IPS-11a (cell line): Measurements from ENCODE around the gene DENND1A.

Experiments used
- H3K4me3 ChIP-seq: one replicate; pipeline ENCODE4 v1.5.1; 2013; ENCODE audit warnings: low read depth, low read length, control low read depth

The DENND1A gene

DNA sequence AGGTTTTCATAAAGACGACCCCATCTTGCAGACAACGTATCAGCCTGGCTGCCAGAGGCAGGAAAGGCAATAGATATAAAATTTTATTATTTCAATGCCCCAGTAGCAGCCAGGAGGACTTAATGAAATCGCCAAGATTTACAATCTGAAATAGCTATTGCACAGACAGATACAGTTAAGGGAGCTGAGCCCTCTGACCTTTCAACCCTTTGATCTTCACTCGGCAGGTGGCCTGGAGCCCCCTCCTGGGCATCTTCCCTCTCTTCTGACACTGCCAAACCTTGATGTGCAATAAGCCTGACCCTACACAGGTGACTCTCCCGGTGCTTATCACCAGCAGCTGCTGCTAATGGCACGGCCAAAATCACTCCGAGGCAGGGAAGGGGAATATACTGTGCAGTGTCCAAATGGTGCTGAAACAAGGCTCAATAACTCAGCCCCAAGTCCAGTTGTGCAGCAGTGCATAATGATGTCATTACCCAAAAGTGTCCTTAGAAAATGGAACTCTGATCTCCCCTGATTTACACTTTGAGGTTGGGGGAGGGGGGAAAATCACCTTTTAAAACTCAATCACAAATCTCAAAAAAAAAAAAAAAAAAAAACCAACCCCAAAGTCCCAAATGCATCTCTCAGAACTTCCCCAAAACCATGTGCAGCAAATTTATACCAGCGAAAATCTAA lies 331.9 kb downstream of the DENND1A start:
- no peak overlapping the region for H3K4me3 ChIP-seq

DNA sequence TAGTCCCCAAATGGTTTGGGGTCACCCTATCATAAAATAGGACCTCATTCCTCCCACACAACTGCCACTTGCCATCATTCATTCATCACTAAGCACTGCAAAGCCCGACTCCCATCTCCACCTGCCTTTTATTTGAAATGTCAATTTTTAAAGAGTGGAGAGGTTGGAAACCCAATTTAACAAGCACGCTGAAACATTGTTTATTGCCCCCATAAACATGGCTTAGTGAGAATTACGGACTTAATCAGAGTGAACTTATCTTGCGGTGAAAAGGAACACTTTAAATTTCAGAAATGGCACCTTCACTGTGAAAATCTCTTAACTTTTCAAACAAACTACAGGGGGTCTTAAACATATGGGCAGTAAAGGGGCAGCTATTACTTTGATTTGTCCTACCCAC lies 332.9 kb downstream of the DENND1A start:
- H3K4me3 ChIP-seq = no peak overlapping the region

DNA sequence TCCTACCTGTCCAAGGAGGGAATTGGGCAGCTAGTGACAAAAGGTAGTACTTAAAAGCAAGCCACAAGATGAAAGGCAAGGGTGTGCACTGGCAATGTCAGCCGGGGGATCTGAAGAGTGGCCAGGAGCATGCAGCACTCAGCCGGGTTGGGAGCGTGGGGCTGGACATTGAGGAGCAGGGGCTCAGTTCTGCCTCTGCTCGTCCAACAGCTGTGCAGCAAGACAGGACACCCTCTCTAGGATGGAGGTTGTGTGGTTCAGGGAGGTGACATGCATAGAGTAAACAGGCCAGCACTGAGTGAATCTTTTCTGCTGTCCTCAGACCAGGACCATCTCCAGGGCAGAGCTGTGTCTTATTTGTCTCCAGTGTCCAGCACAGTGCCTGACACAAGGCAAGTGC lies 338.6 kb downstream of the DENND1A start:
- no peak overlapping the region for H3K4me3 ChIP-seq

DNA sequence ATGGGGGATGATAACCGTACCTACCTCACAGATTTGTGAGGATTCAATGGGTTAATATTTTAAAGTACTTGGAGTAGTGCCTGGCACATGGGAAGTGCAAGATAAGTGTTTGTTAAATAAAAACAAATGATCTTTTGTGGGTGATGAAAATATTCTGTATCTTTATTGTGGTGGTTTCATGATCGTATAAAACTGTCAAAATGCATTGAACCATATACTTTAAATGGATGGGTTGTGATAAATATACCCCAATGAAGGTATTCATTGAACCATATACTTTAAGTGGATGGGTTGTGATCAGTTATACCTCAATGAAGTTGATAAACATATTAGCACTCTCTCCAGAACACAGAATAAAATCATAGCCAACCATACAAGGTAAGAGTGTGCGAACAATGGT lies 339.4 kb downstream of the DENND1A start:
- no peak overlapping the region for H3K4me3 ChIP-seq

DNA sequence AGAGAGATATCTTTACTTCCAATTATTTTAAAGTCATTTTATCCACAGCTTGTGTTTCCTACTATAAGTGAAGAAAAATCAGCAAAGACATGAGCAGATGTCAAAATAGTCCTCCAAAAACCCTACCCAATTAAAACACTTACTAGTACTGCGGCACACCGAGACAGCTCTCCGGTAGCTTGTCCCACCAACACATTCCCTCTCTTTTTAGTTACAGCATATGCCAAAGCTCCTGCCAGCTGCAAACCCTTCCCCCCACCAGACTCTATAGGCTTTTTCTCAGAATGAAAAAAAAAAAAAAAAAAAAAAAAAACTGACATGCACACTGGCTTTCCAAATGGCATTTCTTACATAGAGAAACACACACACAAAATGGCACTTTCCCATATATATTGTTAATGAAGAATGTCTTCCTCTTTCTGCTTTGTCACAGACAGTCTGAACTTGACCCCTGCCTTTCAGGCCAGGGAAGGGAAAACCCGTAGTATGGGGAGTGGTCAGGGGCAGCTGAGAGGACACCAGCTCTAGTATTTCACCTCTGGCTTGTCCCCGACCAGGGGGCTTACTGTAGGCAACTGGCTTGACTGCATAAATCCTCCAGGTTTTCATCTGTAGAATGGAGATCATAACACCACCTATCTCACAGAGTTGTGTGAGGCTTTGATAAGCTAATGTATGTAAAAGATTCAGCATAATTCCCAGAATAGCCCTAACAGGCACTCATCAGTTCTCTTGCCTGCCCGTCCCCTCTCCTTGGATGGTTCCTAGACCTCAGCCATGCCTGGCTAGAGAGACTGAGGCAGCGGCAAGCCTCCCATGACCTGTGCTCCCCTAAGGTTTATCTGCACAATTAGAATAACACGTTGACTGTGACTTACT lies 340.3 kb downstream of the DENND1A start:
- H3K4me3 ChIP-seq = no peak overlapping the region

DNA sequence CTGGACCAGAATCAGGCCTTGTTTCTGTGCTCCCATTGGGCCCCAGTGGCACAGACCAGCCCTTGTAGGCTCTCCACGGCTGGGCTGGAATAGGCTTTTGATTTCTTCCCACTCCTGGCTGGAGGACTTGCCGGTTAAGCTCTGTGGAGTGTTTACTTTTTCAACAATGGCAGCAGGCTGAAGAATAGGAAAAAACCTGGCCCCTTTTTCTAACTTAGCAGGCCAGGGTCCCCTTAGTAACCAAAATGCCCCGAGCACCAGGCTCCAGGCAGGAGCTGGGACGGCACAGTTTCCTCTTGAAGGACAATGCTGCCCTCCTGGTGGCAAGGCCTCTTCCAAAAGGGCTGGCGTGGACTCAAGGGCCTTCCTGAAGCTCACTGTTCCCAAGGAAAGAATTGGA lies 343.7 kb downstream of the DENND1A start:
- no peak overlapping the region for H3K4me3 ChIP-seq

DNA sequence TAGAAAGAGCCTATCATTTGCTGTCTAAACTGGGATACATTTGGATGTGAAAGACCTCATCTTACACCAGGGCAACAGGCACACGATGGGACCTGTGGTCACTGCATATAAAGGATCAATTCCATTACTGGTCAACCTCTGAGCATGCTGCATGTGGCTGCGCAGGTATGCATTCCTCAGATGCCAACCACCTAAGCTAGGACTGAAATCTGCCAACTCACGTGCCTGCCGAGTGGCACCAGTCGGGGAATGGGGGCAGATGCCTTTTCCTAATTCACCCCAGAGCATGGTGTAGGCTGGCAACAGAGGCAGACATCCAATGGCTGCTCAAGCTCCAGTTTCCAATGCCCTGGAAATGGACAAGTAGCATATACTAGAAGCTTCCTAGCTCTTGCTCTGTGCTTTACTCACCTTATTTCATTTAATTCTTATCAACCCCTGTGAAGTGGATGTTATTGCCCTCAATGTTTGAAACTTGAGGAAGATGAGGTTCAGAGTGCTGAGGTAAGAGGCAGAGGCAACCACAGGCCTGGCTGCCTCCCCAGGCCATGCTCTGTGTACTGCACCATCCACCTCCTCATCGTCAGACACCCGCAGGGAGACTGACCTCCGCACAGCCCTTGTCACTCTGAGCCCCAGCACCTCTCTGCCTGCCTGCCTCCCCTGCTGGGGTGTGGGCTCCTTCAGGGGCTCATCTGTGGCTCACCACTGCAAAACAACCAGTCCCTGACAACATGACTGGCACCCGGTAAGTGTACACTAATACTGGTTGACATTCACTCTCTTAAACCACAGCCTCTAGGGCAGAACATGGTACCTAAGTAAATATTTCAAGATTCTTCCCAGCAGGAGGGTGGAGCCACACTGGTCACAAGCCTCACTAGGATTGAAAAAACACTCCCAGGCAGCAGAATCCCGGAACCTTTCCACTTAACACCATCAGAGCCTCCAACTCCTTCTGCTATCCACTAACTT lies 345.4 kb downstream of the DENND1A start:
- no peak overlapping the region for H3K4me3 ChIP-seq

DNA sequence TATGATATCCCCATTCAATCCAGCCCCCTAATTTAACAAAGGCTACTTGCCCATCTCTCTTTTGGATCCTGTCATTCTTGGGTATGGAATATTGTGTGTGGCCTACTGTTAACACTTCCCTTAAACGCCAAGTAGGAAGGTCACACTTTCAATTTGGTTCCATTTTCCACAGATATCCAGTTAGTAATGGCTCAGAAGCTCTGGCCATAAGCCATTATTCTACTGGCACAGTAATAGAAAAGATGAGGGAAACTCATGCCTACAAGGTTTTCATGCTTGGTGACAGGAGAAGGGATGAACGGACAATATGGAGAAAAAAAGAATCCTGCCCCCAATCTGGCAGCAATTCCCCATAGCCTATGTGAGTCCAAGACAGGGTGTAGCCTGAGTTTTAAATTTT lies 346.3 kb downstream of the DENND1A start:
- no peak overlapping the region for H3K4me3 ChIP-seq

DNA sequence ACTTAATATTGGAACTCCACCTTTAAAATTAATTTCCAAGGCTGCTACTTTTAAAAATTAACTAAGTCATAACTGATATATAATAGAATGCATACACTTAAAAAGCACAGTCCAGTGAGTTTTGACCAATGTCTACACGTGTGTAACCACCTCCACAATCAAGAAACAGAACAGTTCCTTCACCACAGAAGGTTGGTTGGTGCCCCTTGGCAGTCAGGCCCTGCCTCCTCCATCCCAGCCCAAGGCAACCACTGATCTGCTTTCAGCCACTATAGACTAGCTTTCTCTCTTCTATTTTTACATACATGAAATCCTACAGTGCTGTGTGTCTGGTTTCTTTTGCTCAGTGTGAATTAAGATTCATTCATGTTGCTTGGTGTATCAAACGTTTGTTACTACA lies 358.7 kb downstream of the DENND1A start:
- no peak overlapping the region for H3K4me3 ChIP-seq

DNA sequence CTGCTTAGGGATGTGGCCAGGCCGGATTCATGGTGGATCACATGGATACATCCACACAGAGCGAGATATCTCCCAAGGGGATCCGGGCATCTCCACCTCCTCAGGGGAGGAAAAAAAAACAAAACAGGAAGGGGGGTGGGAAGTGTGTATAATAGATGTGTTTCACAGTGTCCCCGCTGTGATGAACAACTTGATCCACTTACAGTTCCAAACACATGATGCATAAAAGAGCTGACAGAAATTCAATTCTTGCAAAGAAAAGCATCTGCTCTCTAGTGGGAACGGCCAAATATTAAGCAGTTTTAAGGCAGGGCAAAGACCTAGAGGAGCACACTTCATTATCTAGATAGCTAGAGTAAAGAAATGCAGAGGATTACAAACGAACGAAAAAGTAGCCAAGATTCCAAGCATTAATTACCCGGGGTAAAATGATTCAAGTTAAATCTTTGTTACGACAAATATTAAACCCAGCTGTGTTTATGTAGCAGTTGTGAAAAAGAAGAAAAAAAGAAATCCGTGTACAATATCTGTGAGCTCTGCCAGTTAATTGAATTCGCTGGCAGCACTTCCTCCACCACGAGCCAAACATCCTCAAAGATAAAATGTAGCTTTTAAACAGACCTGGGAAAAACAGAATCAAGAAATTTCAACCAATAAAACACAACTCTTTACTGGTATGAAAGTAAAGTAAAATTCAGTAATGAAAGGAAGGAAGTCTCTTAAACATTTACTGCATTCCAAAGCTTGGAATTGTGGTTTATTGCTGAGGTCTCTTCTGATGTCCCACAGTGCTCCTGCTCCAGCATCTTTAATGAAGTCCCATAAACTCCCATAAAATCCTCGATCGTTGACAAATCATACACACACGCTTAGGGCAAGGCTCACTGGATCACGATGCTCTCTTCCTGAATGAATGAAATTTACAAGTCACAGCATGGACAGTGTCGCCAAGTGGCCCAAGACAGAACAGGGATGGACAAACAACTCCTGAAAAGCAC lies 360.9 kb downstream of the DENND1A start:
- H3K4me3 ChIP-seq = no peak overlapping the region

DNA sequence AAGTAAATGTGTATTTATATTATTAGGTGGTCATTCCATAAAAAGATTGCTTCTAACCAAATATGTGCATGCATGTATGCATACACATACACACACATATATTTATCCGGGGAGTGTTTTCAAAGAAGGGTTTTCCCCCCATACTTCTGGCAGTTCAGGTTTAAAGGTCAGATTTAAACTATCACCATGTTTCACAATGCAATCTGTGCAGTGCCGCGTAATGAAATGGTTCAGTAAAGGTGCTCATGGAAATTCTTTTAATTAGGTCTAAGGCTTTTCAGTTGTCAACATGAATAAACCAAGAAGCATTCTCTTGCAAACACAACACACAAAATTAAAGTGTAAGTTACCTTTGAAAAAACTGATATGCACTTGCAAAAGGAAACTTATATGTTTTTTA lies 362.9 kb downstream of the DENND1A start:
- H3K4me3 ChIP-seq = no peak overlapping the region

DNA sequence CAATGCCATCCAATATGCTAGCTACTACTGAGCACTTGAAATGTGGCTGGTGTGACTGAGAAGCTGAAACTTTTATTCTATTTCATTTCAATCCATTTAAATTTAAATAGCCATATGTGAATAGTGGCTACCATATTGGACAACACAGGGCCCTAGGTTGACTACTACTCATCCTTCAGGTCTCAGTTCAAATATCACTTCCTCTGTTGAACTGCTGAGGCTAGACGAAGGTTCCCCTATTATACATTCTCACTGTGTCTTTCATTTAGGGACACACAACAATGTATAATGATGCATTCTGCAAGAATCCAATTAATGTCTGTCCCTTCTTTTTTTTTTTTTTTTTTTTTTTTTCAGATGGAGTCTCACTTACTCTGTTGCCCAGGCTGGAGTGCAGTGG lies 365.3 kb downstream of the DENND1A start:
- H3K4me3 ChIP-seq = no peak overlapping the region

DNA sequence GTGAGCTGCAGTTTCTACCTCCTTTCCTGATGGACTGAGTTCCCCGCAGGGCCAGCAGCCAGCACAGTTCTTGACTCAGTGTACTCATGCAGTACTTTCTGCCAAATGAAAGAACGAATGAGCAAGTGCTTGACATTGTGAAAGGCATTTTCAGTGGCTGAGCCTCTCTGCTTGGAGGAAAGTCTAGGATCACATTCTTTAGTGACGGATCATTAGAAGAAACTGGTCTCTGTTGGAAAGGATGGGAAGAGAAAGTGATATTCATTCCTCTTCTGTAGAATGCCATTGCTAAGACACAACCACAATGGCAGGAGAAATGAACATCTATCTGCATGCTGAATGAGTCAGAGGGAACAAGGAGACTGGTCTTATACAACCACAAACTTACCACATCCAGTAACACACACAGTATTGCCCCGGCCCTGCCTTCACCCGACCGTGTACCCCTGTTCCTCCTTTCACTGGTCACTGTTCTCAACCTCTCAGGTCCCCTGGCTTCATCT lies 367.0 kb downstream of the DENND1A start:
- H3K4me3 ChIP-seq = no peak overlapping the region

DNA sequence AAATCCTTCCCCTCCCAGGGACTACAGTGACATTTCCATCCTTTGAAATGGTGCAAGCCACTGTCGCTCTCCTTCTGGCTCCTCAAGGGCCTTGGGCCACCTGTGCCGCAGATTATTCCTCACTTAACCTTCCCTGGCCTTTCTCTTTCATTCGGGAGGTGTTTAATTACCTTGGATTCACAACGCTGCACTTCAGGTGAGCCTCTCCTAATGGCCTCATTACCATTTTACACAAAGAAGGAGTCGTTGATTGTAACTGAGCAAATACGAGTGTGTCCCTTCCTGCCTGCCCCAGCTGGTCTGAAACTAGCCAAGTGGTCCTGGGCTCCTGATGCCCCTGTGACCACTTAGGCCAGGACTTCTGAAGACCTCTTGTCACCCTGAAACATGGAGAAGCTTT lies 368.9 kb downstream of the DENND1A start:
- no peak overlapping the region for H3K4me3 ChIP-seq

DNA sequence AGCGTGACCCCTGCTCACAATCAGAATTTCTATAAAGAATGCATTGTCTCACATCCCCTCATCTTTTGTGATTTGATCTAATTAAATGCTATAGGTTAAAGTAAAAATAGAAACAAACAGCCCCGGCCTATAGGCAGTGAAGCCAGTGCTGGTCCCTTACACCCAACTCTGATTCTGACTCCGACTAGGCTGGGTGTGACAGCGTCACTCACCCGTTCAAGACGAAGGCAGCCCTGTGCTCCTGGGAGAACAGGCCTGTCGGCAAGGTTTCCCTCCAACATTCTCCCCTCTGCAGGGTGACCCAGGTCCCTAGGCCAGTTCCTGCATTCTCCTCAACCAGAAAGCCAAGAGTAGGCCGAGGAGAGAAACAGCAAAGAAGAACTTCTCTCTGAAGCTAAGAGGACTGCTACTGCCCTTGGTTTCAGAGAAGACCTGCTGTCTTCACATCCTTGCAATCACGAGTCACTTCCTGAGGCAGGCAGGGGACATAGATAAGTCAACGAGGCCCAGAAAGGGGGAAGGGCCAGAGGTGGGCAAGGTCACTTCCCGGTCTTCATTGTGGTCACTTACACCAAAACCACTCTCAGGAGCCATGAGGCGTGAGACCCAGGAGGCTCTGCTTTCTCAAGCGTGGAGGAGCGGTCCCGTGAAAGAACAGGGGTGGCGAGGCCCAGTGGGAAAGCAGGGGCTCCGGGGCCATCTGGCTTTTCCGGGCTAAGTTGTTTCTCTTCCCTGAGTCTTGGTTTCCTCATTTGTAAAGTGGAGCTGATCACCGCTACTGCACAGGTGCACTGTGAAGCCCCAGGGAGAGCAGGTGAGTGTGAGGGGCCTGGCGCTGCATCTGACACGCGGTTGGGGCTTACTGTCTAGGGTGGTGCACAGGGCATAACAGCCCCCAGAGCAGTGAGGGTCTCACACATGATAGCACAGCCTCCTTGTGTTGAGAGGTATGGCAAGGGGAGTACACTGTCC lies 373.2 kb downstream of the DENND1A start:
- no peak overlapping the region for H3K4me3 ChIP-seq

DNA sequence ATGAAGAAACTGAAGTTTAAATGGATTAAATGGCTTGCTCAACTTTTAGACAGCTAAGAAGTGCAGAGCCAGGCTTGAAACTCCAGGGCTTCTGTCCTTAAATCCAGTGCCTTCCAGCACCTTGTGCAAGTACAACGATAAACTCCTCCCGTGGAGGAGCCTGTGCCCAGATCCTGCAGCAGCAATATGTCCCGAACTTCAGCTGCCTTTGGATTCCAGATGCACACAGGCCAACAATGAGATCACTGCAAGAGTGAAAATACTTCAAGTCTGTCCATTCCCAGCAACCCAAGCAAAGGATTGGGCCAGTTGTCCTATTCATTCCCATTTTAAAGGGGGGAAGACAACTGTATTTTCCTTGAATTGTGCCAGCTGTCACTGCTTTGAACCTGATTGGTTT lies 374.3 kb downstream of the DENND1A start:
- H3K4me3 ChIP-seq = no peak overlapping the region

DNA sequence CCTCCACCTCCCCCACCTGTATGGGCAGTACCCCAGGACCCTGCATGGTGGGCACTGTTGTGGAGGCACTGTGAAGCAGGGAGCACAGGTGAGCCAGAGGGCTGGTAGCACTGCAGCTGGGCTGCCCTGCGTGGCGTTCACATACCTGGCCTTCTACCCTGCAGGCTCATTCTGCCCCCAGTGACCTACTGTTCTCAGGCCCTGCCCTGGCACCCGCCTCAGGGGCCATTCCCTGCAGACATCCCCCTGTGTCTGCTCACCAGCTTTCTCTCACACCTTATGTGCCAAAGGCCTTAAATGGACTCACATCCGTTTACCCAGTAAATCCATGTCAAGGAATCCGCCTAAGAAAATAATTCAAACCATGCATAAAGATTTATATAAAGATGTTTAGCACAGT lies 377.4 kb downstream of the DENND1A start:
- H3K4me3 ChIP-seq = no peak overlapping the region

DNA sequence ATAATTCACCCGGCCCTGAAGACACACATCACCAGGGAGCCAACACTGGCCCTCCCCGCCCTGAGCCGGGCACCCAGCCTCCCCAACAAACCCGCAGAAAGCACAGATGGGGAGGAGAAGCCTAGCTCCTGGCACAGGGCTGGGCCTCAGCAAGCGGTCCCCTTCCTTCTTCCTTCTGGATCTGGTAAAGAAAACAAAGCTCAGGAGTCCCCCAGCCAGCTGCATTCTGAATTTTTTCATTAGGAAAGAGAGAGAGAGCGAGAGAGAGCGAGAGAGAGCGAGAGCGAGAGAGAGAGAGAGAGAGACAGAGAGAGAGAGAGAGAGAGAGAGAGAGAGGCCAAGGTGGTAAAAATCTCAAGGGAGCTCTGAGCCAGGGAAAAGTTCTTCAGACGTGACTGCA lies 378.2 kb downstream of the DENND1A start:
- H3K4me3 ChIP-seq = no peak overlapping the region

DNA sequence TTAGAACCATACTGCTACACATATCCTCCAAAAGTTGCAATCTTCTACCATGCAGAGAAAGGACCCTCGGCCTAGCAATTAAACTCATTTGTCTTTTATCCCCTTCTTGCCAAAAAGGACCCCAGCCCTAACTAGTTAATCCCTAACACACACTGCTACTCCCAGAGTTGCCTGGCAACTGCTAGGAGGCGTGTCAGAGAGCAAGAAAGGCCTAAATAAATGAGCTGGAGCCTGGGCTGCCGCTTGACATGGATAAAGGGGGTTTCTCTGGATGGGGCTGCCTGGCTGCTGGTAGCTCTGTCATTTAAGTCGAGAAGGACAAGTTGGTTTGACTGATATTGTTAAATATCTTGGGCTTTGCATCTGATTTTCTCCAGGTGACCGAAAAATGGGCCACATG lies 379.1 kb downstream of the DENND1A start:
- H3K4me3 ChIP-seq = no peak overlapping the region
